Inflammatory macrophage (primary cell): ENCODE measurements around the gene COL4A1.

Experiments used
- DNase-seq, 2 donors: peaks; one replicate each; pipeline ENCODE4 v3.0.0-alpha.2; 2020 to 2022

Gene COL4A1

GRCh38 chr13:110107568-110108347, 199.2 kb downstream of the COL4A1 start:
- no peak for DNase-seq

- DNase-seq: no peak
These were observed 200.2 kb downstream of the COL4A1 start for GRCh38 chr13:110106726-110107125.

- DNase-seq: no peak
These were observed 201.8 kb downstream of the COL4A1 start for GRCh38 chr13:110105136-110105535.

GRCh38 chr13:110103534-110103933, 203.4 kb downstream of the COL4A1 start:
- DNase-seq: no peak

- no peak for DNase-seq
These were observed 203.9 kb downstream of the COL4A1 start for GRCh38 chr13:110103026-110103425.

- no peak for DNase-seq
These were observed 204.9 kb downstream of the COL4A1 start for GRCh38 chr13:110102053-110102452.

GRCh38 chr13:110099922-110100321, 207.0 kb downstream of the COL4A1 start:
- DNase-seq: no peak
